GM19023 (cell line): ENCODE results near the gene TBC1D14.

Experiments used
- ATAC-seq: cut with Tn5 transposase; IDR thresholded peaks from one replicate; pipeline ENCODE4 v1.9.1; 2021; ENCODE audit warnings: mild to moderate bottlenecking, moderate library complexity; ENCODE audit not compliant: unreplicated experiment

TBC1D14 gene

GRCh38 chr4:6944301-6945051 is 34.9 kb downstream of the TBC1D14 start:
- ATAC-seq, result no peak

DNA sequence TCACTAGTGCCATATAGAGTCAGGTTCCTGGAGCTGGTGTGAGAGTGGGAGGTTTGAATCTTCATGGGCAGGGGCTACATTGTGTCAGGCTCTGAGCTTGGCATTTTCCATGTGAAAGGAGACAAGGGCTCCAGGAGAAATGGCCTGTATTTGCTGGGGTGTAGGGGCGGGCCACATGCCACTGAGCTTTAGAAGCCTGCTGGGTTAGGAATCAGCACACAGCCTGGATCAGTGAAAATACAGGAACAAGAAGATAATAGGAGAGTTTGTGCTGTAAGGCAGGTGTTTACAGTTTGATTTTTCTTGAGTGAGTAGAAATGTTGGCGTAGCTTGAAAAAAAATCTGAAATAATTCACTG is 35.4 kb downstream of the TBC1D14 start:
- ATAC-seq, result no peak

GRCh38 chr4:6946497-6946896 is 36.9 kb downstream of the TBC1D14 start:
- ATAC-seq, result no peak

- ATAC-seq, result no peak
These were observed 38.5 kb downstream of the TBC1D14 start for GRCh38 chr4:6948134-6948460.

DNA sequence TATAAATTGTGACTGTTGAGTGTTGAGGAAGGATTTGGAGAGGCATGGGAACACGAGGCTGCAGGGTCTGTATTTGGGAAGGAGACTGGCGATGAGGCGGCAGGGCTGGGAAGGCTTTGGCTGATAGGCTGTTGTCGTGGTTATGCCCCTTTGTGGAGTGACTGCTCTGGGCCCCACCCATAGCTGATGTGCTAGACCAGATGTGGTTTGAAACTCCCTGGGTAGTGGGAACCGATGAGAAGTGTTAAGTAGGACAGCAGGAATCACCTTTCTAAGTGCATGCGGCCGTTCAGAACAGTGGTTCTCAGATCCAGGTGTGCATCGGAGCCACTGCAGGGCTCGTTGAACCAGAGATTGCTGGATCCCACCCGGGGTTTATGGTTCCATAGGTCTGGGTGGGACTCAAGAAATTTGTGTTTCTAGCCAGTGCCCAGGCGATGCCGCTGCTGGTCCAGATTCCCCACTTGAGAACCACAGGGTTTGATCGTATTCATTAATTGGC is 42.3 kb downstream of the TBC1D14 start:
- no peak for ATAC-seq

DNA sequence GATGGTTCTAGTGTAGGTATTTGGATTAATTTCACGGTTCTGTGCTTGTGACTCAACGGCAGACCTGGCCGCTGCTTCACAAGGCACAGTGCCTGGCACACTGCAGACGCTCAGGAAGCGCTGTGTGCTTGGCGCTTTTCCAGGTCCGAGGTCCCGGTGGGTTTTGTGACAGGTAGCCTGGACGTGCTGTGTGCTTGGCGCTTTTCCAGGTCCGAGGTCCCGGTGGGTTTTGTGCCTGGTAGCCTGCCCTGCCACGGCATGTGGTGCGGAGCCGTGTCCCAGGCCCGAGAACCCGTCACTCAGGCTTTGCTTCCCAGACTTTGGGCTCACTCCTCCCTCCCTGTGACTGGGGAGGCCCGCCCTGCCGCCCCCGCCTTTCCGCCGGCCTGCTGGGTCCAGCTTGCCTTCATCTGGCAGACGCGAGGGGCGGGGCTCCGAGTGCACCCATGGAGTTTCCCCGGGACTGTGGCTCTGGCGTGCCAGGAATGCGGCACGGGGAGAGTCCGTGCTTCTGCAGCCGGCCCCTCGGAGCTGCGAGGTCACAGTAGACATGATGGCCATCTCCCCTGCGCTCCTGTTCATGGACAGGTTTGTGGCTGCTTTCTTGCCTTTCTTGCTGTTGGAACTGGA is 44.2 kb downstream of the TBC1D14 start:
- no peak for ATAC-seq

- no peak for ATAC-seq
These were observed 45.8 kb downstream of the TBC1D14 start for GRCh38 chr4:6955261-6955911.

DNA sequence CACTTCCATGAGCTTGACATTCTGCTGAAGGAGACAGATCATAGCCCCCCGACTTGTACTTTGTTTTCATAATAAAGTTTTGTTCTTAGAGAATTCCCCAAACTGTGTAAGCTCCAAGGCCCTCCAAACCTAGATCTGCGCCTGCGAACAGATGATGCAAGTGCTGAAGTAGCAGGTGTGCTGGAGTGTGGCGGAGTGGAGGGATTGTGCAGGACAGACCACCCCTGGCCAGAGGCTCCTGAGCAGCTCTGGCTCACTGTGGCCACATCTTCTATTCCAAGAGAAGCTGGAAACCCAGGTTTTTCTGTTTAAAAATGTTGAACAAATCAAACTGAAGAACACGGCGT is 46.4 kb downstream of the TBC1D14 start:
- no peak for ATAC-seq

- no peak for ATAC-seq
These were observed 47.0 kb downstream of the TBC1D14 start for GRCh38 chr4:6956434-6957147.

- no peak for ATAC-seq
These were observed 47.5 kb downstream of the TBC1D14 start for GRCh38 chr4:6957148-6957520.

- ATAC-seq, result no peak
These were observed 48.4 kb downstream of the TBC1D14 start for GRCh38 chr4:6957994-6958393.

- ATAC-seq, result no peak
These were observed 49.6 kb downstream of the TBC1D14 start for GRCh38 chr4:6959261-6959660.

- ATAC-seq, result no peak
These were observed 50.5 kb downstream of the TBC1D14 start for GRCh38 chr4:6960154-6960553.

GRCh38 chr4:6960628-6961412 is 51.2 kb downstream of the TBC1D14 start:
- ATAC-seq, result no peak

- no peak for ATAC-seq
These were observed 52.0 kb downstream of the TBC1D14 start for GRCh38 chr4:6961496-6962210.

GRCh38 chr4:6962211-6963041 is 52.8 kb downstream of the TBC1D14 start:
- no peak for ATAC-seq

- ATAC-seq, result no peak
These were observed 53.5 kb downstream of the TBC1D14 start for GRCh38 chr4:6963139-6963611.

DNA sequence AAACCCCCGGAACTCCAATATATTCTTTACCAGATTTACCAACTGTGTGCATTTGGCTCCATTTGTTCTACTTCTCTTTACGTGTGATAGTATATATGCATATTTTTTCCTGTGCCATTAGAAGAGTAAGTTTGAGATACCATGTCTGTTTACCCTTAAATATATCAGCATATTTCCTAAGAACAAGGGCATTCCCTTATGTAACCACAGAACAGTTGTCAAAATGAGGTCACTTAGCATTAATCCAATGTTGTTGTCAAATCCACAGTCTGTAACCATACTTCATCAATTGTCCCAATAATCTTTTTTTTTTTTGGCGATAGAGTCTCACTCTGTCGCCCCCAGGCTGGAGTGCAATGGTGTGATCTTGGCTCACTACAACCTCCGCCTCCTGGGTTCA is 55.2 kb downstream of the TBC1D14 start:
- ATAC-seq, result no peak

DNA sequence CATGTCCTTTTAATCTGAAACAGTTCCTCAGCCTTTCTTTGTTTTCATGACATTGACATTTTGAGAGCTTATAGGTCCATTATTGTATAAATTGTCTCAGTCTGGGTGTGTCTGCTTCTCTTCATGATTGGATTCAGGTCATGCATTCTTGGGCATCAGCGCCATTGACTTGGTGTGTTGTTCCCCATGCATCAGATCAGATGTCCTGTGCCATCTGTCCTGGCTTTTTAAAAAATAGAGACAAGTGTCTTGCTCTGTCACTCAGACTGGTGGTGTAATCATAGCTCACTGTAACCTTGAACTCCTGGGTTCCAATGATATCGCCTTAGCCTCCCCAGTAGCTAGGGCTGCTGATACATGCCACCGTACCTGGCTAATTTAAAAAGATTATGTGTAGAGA is 55.7 kb downstream of the TBC1D14 start:
- ATAC-seq, result no peak
